OCI-LY3 (cell line): Measurements from ENCODE around the gene CCDC54.

Experiments
- CTCF ChIP-seq: fragments of 200-600, 300-600 bp; sonication (generic); IDR thresholded peaks from 2 replicates; pipeline ENCODE4 v1.5.1; 2014; ENCODE audit warnings: antibody characterized with exemption, low read length, low read depth
- EZH2phosphoT487 ChIP-seq: fragments of 200-600 bp; shearing (Covaris generic); IDR thresholded peaks from 2 replicates; pipeline ENCODE4 v1.6.1; 2018; ENCODE audit warnings: antibody characterized with exemption, mixed run types, low read depth

- TF ChIP-seq CTCF (no peak), EZH2phosphoT487 (no peak)
Observed at GRCh38 chr3:107421881-107422280, 44.6 kb downstream of the CCDC54 start.
